GM04504 (cell line): ENCODE data around the gene TST.
"Not testable (repeated sequence)": the region's sequence is repeated elsewhere in the genome, so short reads cannot be mapped to it uniquely, and the experiment has no call there.

ENCODE experiments used
- DNase-seq: peaks from one replicate; pipeline ENCODE4 v3.0.0-alpha.2; 2012; ENCODE audit warnings: low read depth

Gene TST

DNA sequence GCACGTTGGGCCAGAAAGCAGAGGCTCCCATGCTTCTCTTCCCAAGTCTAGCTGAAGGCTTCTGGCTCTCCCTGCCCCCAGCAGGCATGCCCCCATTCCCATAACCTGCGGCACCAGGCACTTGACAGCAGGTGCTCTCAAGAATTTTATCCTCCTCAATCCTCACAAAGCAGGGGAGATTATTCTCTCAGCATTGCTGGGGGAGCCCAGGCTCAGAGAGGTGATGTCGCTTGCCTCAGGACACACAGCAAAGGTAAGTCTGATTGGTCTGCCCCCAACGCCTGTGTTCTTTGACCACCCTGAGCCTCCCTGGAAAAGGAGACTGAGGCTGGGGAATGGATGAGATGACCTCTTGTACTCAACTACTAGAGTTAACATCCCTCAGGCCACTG, 4.8 kb downstream of the TST start:
- DNase-seq = no peak

- no peak for DNase-seq
Observed at GRCh38 chr22:37012956-37013355, 6.3 kb downstream of the TST start.

GRCh38 chr22:37012262-37012904, 6.9 kb downstream of the TST start:
- no peak for DNase-seq

GRCh38 chr22:37011472-37011871, 7.8 kb downstream of the TST start:
- no peak for DNase-seq

DNA sequence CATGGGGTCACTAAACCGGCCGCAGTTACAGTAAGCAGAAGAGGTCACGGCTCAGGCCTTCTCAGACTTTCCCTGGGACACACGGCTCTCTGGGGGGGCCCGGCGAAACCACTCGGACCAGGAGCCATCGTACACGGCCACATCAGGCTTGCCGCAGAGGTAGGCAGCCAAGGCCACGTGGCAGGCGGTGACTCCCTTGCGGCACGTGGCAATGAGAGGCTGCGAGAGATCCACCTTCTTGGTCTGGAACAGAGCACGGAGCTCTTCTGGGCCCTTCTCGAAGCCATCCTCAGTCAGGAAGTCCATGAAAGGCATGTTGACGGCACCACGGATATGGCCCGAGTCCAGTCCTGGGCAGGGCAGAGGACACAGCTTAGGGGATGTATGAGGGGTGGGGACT, 8.3 kb downstream of the TST start:
- DNase-seq = no peak

DNA sequence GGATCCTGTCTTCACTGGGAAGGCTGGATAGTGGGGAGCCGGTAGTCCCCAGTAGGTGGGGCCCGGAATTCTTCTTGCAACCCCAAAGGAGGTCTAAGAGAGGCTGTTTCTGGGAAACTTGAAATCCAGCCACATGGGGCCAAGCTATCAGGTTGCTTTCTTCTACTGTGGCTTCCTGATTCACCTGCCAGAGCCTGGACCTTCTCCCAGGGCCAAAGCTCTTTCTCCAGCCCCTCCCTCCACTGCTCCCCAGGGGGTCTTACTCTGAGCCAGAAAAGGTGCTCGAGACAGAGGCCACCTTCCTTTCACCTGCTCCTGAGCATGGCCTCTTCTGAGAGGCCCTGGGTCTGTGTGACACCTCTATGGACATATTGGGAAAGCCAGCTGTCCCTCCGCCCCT, 9.1 kb downstream of the TST start:
- DNase-seq = no peak

DNA sequence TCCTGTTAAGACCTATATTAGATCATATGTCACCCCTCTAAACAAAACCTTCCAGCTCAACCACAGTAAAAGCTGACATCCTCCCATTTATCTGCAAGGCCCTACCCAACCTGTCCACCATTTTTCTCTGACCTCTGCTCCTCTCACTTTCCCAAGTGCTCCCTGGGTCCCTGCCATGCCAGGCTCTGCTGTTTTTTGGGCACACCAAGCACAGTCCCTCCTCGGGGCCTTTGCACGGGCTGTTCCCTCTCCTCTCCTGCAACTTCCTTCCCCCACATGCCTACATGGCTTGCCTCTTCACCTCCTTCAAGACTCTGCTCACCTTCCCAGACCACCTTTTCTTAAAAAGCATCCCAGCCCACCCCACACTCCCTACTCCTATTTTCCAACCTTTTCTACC, 9.8 kb downstream of the TST start:
- no peak for DNase-seq

DNA sequence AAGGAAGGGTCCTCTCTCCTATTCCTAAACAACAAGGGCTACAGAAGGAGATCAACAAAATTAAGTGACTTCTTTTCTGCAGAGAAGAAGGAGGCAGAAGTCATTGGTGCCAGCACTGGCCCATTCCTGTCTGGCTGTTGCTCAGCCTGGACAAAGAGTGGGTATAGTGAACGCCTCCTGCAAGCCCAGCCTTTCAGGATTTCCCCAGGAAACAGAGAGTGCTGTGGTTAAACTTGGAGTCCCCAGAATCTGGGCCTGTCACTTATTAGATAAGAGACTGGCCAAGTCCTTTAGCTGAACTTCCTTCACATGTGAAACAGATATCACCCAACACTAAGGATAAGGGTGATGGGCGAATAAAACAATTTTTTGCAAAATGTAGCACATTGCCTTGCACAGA, 10.9 kb downstream of the TST start:
- DNase-seq = no peak

DNA sequence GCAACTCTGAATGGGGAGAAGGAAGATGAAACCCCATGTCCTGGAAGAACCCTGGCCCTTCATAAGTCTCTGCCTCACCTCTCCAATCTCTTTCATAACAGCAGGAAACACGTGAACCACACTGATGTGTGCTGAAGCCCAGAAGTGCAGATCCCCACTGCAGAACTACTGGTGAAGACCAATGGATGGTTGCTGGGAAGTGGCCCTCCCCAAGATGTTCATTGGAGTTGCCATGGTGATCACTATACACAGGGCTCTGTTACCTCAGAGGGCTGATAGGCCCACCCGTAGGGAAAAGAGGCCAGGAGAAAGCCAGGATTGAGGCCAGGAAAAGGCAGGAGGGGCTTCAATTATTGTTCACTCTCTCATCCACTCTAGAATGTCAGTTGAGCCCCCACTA, 11.6 kb downstream of the TST start:
- DNase-seq = no peak

DNA sequence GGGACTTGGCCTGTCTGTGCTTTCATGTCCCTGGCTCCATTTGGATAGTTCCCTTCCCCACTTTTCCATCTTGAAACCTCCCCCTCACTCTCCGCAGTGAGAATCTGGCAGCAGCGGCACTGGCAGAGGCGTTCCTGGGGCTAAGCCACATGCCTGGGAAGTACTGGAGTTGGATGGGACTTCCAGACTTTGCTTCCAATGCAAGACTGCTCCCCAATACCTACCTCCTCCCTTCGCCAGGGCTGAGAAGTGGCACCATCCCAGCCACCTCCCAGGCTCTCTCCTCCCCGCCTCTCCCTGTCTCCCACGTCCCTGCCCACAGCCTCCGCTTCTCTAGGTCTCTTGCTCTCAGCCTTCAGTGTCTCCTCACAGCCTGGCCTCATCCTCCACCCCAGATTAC, 16.6 kb downstream of the TST start:
- no peak for DNase-seq

DNA sequence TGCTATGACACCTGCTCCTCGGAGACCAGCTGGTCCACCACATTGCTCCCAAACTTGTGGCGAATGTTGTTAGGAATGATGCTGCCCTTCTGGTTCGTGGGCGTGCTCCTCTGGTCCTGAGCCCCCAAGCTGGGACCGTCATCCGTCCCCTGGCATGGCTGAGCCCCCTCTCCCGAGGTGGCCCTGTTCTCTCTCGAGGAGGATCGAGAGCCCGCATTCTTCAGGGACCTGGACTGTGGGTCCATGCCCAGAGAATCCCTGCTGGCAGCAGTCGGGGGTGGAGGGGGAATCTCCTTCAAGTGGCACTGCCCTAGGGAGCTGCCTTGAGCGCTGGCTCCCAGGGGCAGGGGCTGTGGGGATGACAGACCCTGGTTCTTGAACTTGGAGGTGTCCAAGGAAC, 17.4 kb downstream of the TST start:
- DNase-seq = no peak

DNA sequence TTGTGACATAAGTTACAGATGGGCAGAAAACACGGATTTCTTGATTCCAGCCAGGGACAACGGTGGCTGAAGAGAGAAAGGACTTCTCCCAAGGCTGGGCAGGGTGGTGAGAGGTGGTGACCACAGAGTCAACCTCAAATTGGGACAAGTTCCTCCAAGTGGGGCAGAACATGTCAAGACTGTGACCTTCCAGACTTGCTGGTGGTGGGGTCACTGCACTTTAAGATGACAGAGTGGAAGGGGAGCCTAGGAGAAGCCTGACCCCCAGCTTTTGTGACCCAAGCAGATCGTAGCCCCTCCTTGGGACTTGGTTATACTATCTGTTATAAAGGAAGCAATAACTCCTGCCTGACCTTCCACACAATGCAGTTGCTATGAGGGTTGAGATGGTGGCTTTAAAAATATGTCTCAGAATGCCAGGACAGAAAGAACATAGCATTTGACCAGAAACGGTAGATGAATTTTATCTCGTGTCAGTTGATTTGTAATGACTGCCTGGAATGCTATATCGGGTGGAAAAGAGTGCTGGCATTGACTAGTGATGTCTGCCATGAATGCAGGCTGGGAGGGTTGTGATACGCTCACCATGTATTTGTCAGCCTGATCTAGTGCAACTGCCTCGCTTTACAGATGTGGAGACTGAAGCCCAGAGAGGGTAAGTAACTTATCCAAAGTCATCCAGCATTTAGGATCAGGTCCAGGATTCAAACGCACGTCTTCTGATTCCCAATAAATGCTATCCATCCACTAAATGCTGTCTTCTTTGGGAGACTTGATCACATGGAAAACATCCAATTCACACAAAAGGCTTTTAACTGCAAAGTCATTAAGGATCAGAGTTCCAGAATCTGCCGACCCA, 18.3 kb downstream of the TST start:
- no peak for DNase-seq

DNA sequence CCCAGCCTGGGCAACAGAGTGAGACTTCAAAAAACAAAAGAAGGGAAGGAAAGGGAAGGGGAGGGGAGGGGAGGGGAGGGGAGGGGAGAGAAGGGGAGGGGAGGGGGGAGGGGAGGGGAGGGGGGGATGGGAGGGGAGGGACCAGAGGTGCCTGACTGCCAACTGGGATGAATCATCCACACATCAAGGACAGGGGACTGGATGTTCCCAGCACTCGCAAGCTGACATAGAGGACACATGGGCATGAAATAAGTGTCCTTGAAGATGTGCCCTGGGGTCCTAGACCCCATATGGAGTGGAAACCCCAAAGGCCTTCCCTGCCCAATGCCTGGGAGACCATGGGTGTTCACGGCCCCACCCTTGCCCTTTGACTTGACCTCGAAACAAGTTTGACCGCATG, 19.8 kb downstream of the TST start:
- no peak for DNase-seq

DNA sequence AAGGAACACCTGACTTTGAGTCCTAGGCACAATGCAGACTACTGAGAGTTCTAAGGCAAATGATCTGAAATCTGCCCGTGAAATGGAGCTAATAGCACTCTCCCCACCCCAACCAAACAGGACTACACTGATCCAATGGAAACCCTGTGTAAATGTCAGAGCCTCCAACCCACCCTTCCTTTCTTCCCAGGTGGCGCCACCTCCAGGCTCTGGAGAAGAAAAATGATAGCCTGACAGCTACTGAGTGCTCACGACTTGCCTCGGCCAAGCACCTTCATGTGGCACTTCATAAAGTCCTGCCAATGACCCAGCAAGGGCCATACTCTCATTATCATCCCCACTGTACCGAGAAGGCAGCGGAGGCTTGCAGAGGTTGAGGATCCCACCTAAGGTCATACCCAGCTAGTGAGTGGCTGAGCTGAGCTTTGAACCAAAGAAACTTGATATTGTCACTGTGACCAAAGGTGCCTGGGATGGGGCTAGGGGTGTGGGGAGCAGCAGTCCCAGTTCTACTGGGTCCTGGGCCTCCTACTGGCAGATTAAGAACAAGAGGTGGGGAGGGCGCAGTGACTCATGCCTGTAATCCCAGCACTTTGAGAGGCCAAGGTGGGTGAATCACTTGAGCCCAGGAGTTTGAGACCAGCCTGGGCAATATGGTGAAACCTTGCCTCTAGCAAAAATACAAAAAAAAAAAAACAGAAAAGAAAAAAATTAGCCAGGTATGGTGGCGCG, 20.5 kb downstream of the TST start:
- DNase-seq = no peak

DNA sequence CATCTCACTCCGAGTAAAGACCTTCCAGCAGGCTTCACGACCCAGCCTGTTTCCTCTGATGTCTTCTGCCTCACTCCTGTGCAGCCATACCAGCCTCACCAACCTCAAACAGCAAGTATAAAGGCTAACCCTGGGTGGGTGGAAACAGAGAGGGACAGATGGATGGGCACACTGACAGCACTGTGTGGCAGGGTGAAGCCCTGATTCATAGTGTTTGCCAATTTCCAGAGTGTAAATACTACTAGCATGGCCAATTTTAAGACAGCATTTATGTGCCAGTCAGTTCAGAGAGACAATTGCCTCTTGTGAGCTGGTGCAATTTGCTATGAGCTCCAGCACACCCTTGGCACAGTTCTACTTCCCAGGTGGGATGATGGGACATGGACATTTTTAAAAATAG, 21.5 kb downstream of the TST start:
- no peak for DNase-seq

DNA sequence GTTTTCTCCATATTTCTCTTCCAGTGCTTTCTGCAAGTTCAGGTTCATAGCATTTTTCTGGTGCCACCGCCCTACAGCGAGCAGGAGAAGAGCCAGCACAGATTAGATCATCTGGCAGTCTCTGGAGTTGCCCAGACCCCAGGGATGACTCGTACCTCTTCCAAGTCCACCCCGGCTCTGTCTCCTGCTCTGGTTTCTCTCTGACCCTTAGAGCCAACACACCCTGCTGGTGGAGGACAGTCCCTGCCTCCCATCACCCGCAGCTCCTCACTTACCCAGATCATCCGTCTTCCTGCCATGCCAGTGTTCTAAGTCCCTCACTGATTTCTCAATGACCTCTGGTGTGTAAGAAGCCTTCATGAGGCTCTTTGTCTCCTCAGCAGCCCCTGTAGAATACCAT, 28.0 kb downstream of the TST start:
- no peak for DNase-seq

DNA sequence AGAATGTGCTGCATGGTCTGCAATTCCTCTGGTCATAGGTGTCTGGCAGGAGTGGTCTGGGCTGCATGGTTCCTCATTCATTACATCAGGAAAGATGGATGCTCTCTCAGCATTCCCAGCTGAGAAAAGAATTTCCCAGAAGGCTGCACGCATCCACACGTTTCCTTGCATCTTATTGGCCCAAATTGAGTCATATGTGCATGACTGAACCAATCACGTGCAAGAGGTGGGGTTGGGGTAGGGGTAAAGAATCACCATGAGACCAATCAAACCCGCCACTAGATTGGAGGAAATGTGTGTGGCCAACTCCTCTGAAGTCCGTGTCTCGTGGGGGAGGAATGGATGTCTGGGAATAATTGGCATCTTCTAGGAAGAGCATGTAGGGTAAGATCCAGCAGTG, 28.8 kb downstream of the TST start:
- no peak for DNase-seq

DNA sequence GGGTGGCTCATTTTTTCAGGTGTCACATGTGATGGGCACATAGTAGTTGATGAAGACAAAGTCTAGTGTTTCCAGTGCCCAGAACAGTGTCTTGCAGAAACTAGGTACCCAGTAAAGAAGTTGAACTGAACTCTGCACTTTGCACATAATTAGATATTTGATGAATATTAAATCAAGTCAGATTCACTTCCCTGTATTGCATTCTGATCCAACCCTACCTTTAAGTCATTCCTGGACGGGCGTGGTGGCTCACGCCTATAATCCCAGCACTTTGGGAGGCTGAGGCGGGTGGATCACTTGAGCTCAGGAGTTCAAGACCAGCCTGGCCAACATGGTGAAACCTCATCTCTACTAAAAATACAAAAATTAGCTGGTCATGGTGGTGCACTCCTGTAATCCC, 30.2 kb downstream of the TST start:
- DNase-seq = not testable (repeated sequence)

DNA sequence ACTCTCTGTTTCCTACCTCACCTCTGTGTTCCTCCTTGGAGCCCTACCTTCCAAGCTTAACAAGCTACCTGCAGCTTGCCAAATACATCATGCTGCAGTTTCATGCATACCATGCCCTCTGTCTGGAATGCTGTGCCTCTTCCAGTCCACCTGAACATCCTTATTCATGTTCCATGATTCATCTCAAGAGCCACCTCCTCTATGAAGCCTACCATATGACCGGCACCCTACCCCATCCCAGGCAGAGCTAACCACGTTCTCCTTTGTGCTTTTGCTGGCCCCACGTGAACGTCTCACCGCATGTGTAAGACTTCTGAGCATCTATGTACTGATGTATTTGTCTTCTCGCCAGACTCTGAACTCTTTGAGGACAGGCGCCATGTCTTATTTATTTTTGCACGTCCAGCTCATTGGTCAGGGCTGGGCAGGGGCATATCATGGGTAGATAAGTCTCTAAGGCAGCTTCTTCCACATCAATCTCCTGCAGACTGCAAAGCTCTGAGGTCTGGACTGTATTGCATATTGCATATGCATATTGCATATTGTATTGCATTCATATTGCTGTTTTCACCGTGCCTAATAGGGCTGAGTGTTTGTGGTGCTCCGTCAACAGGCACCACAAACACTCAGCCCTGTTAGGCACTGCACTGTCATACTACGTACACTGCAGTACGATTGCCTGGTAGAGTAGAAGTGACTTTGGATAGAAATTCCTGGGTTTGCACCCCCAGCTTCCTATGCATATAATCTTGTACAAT, 31.0 kb downstream of the TST start:
- no peak for DNase-seq

GRCh38 chr22:36986242-36986821, 32.9 kb downstream of the TST start:
- no peak for DNase-seq

- DNase-seq = no peak
Observed at GRCh38 chr22:36985211-36985889, 33.9 kb downstream of the TST start.

GRCh38 chr22:36982136-36982535, 37.1 kb downstream of the TST start:
- no peak for DNase-seq
